A204.1 (cell line): ENCODE data around the gene RPS27L.

Experiments used
- FAIRE-seq: peaks from 2 replicates; lab custom pipeline; 2012; peaks lifted over from hg19 to GRCh38; lab: Jason Lieb, UNC

Gene RPS27L

DNA sequence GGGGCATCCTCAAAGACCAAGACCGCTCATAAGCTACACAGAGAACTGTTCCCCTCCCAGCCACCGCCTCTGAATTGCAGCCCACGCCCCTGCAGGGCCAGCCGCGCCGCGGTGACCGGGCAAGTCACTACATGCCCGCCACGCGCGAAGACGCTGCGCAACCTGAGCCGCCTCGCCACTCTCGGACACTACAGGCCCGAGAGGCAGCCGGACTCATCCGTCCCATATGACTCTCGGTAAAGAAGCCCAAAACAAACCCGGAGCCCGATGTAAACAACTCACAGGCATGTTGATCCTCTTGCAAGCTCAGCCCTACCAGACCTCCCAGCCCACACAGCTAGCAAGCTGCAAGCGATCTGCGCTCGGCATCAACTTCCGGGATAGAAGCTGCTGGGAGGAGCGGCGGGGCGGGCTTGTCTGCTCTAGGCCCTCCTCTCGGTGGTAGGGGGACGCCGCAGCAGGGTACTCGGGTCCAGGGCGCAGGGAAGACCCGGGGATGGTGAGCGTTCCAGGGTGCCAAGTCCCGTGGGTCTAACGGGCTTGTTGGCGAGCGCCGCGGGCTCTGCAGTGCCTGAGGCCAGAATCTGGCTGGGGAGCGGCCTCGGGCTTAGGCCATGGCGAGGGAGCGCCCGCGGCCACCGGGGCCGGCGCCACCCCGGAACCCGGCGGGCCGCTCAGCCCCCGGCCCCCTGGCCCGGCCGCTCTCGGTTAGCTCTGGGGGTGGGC, at the start of gene RPS27L:
TSS of gene RPS27L (minus strand) at position 360 of the 726 bp plus-strand sequence. CDS start at position 288, 72 bp downstream.
- FAIRE-seq: no peak

DNA sequence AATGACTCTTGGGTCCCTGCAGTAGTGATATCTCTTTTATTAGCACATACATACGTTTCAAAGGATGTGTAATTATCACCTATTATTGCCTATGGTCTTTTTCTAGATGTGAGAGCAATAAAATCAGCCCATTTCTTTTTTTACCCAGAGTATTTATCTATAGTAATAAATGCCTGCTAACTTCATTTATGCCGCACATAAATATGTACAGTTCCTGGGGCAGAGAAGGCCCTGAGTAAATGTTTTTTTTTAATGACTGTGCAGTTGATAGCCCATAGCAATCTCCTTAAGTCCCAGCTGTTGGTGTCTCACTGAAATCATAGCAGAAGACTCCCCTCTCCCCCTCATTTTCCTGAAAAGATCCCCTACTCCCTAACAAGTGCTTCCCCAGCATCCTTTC, 48.8 kb upstream of the RPS27L start:
- no peak for FAIRE-seq

DNA sequence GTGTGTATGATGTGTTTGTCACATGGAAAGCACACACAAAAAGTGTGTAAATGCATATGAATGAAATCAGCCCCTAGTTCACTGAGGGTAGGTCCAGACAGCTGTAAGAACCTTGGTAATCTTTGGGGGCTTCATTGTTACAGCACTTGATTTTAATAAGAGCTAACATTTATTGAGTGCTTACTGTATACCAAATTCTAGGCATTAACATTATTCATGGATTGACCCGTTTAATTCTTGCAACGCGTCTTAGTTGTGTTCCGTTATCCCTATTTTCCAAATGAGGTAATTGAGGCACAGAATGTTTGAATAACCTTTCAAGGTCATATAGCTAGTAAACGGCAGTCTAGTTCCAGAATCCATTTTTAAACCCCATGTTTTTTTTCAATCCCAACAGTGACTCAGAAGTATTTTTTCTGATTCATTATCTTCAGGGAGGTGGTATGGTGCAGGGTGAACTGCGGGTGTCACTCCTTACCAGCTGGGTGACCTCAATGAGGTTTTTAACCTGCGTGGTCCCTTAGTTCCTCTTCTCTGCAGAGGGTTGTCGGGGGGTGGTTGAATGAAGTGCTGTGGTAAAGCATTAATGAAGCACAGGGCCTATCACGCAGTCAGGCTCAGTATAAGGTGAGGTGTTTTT, 46.3 kb upstream of the RPS27L start:
- FAIRE-seq: no peak

DNA sequence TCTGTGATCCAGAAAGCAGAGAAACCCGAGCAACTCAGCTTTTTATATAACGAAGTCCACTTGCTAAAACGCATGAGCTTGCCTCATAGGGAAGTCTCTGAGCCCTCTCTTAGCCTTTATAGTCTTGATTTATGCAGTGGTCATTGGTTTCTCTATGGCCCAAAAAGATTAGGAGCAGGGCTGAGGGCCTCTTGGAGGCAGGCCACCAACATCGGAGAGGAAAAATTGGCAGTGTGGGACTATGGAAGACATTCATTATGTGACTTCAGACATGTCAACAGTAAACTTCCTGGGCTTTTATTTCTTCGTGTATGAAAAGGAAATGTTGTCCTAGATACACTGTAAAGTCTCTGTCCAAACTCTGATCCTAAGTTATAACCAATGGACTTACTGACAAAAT, 45.6 kb upstream of the RPS27L start:
- no peak for FAIRE-seq

DNA sequence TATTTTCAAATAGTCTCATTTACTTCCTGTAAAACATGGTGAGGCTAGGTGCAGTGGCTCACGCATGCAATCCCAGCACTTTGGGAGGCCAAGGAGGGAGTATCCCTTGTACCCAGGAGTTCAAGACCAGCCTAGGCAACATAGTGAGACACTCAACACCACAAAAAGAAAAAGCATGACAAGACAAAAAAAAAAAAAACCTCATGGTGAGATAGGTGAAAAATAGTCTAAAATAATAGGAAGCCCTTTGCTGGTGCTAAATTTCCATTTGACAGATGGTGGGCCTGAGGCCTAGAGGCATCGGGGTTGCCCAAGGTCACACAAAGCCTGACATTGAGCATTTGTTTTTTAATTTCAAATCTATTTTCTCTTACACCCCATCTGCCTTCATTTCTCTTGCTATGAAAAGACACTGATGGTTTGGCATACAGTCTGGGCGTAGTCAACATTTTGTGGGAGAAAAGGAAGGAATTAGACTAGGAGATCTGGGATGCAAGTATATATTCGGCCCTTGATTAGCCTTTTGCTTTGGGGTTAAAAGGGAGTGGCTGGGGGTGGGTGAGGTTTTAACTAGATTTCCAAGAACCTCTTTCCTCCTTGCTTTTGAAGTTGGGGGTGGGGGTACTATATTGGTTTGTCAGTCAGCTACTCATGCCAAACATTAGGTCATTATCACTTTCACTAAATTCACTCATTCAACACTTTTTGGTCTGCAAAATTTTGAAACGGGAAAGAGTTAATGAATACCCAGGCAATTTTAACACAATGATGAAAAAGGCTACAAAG, 43.4 kb upstream of the RPS27L start:
- FAIRE-seq: no peak

DNA sequence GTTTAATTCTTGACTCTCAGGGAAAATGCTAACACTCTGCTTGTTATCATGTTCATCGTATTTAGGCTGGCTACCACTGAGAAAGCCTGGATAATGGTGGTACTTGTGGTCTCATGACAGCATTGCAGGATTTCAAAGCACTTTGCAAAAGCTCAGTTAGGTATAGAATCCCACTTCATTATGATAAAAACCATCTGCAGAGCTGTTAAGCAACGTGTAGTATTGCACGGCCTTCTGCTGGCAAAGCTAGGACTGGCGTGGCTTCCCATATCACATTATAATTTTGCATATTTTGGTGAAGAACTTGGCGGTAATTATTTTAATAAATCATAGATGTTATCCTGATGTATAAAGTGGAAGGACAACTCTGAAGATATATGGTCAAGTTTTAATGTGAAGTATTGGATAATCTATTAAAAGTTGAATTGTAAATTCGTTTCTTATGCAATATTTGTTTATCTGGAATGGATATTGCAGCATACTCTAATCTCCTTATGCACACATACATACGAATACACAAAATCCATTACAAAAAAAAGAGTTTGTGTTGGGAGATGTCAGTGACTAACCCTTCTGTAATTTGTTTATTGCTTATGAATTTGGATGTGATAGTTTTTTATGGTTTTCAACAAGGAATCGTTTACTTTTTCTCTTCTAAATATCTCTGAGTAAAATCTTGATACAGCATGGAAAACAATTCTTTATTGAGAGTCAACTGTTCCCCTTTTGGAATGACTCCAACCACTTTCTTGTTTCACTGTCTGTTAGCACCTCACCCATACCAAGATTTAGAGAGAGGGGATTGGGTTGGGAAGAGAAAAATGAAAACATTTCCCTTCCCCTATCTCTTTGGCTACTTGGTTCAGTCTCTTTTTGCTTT, 41.3 kb upstream of the RPS27L start:
- no peak for FAIRE-seq

DNA sequence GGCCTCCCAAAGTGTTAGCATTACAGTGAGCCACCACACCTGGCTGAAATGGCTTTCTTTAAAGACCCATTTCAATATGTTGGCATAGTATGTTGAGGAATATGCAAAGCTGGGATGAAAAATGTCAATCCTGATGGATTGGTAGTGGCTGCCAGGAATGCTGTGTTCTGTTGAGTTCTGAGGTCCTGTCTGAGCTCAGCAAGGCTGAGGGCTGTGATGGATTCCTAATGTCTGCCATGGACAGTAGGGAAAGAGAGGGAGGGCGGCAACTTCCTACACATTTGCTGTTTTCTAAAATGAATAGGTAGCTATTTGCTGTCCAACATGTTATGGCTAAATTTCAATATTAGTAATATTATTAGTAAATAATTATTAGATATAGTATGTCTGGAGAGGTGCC, 40.3 kb upstream of the RPS27L start:
- FAIRE-seq: no peak

DNA sequence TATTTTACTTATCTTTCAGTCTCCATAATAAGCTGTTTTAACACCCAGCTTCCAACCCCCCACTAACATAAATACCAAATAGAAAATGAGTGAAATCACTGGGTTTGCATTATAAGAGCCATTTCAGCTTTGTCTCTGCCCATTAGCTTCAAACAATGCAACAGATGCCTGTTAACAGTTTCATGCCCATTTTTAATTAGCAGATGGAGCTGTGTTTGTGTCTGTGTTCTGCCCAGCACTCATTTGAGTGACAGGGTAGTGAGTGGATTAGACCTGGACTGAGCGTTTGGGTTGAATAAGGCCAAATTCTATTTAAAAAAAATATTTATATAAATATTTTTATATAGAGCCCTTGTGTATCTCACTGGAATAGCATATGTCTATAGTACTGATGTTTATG, 39.6 kb upstream of the RPS27L start:
- no peak for FAIRE-seq

DNA sequence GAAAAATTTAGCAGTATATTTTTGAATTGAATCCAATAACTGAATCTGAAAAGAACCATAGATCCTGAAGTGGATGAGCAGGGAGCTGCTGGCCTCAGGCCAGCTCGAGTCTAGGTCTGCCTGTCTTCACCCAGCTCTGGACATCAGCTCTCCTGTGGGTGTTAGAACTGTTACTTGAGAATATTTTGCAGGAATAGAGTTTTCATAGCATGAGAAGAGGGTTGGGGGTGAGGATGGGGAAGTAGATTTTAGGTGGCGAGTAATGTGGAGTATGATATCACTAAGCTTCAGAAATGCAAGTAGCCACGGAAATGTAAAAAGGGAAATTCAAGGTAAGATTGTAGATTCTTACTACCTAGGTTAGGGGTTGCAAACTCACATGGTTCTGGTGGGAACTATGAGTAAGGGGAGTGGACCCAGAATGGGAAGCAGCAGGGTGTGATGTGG, 38.3 kb upstream of the RPS27L start:
- FAIRE-seq: no peak

DNA sequence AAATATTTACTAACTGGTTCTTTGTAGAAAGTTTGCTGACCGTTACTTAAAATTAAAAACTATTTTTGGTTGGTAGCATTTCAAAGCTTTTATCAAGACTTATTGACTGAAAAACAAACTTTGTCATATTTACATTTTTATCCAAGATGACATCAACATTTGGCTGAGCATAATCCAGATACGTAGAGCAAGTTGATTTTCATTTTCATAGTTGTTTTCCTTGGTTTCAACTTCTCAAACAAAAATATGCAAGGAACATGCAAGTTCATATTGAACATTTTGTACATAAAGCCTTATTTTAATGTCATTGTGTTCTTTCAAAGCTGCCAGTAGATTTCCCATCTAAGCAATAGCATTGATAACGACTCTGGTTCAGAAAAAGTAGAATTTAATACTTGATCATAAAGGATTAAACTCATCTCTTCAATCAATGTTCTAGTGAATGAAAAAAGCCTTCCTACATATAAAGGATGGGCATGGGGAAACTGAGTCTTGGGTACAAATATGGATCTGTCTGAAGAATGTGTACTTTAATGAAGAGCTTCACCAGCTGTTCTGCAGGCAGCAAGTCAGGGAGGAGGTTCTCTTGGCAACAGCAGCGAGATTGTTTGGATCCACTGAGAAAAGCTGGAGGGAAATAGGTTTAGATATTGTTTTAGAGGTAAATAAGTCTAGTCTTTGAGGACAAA, 37.7 kb upstream of the RPS27L start:
- no peak for FAIRE-seq

DNA sequence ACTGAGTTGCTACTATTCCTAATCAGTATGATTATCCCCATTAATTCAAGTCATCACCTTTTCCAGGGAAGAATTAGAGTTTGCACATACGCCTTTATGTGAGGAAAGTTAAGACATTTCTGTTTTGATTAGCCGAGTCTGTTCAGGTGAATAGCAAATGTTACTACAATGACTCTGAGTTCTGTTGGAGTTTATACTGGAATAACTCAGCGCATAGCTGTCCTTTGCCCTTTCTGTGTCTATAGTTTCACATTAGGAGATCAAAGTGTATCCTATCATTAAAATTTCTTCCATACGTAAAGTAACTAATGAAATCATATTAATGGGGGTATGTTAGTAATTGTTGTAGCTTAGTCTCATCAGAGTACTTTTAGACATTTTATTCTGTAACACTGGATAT, 37.0 kb upstream of the RPS27L start:
- FAIRE-seq: no peak

DNA sequence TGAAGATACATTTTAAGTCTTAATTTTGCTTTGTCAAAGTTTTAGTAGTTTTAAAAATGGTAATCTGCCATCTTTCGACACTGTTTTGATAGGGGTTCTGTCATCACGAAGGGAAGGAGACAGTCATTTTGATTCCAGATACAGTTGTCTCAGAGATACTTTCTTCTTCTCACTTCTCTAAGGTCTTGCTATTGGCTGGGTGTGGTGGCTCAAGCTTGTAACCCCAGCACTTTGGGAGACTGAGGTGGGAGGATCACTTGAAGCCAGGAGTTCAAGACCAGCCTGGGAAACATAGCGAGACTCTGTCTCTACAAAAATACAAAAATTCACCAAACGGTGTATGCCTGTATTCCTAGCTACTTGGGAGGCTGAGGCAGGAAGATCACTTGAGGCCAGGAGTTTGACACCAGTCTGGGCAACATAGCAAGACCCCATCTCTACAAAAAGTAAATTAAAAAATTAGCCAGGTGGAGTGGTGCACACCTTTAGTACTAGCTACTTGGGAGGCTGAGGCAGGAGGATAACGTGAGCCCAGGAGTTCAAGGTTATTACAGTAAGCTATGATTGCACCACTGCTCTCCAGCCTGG, 35.4 kb upstream of the RPS27L start:
- FAIRE-seq: no peak

DNA sequence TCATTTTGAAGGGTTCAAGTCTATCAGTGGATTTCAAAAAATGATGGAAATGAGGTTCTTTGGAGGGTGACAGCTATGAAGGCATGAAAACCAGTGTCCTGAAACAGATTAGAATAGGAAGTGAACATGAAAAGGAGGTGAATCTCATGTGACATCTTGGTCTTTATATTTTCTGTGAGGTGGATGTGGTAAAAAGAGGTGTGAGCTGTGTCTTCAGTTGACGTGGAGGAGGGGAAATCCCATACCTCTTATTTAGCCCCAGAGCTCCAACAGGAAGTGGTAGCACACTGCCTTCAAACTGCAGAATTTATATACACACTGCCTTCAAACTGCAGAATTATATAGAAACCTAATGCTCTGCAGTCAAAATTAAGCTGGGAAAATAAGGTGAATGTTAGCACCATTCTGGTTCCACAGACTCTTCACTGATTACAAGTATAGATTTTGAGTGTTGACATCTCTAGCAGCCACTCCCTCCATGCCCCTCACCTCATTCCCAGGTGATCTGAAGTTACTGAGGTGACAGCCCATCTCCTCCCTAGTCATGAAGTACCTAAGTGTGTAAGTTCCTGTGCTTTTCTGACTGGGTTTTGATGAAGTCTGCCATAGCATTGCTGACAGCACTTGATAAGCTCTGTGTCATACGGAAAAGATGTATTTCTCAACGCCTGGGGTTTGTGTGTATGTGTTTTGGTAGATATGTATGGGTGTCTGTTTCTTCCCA, 34.8 kb upstream of the RPS27L start:
- no peak for FAIRE-seq

DNA sequence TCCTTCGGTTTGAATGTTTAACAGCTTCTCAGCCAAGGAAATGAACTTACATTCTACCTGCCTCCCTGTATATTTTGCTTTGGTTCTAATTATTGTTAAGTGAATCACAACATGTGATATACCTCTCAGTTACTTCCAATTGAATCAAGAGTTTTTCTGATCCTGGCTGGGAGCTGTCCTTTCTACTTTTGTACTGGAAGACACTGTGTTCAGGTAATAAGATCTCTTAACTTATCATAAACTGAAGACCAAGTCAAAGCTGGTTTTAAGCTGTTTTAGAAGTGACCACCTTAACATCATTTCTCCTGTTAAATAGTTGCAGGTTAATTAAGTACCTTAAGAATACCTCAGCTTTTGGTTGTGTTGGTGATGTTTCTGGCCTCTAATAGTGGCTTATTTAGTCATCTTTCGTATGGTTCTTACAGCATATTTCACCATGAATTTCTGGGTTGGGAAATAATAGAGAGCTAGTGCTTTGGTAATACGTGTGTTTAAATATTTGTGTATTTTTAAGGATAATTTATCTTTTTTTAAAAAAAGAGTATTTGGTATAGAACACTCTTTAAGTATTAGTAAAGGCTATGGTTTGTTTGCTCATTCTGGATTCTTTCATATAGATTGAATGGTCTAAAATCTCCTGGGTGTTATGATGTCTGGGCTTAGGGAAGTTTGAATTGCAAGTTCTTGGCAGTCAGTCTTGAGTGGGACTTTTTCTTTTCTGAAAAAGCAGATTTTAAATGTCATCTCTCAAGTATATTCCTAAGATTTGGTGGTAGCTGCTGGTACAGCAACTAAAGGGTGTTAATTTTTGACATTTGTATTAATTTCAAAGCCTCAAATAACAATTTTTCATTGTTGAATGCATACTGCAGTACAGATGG, 33.7 kb upstream of the RPS27L start:
- FAIRE-seq: no peak

DNA sequence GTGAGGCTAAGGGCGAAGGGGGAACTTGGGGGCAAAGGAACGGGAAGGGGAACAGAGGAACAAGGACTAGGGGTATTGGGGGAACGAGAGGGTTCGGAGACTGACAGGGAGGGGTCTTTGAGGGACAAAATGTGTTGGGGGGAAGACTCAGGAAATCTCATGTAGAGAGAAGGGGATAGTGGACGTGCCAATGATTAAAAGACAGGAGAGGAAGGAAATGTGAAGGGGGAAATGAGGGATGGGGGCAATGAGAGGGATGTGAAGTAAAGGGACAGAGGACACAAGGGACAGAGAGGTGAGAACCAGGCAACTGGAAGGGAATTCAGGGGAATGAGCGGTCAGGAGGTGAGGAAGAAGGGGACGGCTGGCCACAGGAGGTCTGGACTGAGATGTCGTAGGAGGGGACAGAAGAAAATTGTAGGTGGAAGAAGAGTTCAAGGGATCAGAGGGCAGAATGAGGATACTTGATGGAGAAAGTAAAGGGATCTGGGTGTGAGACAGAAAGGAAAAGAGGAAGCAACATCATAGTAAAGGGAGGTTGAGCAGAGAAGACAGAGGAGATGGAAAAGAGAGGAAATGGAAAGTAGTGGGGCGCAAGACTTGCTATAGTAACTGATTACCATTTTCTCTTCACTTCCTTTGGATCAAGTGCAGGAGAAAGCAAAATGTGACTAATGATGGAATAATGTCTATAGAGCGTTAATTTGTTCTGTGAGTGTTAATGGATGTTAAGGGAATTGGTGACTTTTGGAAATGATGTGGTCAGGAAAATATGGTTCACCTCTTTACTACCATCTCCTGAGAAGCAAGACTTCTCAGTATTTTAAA, 32.9 kb upstream of the RPS27L start:
- FAIRE-seq: no peak

DNA sequence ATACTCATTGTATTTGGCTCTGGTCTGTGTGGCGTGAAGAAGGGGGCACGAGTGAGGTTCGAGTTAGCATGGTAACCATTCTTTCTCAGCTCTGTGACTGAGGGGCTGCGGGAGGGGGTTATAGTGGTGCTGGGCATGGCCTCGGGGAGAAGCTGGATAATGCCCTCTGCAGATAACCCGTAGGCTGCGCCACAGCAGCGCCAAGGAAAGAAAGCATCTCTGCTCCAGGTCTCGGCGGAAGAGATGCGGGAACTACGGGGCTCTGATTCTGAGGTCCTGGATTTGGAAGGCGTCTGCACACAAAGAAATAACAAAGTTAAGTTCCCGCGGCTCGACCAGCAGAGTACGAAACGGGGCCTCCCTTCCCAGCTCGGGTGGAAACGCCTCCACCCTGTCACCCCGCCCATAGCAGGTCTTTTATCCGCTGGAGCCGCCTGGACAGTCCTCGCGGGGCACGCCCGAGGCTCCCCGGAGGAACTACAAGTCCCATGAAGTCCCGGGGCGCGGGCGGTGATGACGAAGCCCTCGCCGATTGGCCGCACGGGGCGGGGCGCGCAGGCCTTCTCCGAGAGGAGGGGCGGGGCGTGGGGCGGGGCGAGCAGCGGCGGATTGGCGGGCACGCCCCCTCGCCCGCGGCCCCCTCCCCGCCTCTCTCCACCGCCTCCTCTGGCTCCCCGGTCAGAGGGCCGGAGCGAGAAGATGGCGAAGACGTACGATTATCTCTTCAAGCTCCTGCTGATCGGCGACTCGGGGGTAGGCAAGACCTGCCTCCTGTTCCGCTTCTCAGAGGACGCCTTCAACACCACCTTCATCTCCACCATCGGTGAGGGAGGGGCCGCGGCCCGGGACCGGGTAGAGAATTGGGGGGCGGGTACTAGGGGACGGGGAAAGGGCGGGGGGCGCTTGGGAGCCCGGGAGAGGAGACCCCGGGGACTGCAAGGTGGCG, 31.9 kb upstream of the RPS27L start, which contains the start of gene RAB8B:
TSS of gene RAB8B (plus strand) at position 681 of the 946 bp plus-strand sequence. CDS start at position 700, 19 bp downstream.
- no peak for FAIRE-seq

DNA sequence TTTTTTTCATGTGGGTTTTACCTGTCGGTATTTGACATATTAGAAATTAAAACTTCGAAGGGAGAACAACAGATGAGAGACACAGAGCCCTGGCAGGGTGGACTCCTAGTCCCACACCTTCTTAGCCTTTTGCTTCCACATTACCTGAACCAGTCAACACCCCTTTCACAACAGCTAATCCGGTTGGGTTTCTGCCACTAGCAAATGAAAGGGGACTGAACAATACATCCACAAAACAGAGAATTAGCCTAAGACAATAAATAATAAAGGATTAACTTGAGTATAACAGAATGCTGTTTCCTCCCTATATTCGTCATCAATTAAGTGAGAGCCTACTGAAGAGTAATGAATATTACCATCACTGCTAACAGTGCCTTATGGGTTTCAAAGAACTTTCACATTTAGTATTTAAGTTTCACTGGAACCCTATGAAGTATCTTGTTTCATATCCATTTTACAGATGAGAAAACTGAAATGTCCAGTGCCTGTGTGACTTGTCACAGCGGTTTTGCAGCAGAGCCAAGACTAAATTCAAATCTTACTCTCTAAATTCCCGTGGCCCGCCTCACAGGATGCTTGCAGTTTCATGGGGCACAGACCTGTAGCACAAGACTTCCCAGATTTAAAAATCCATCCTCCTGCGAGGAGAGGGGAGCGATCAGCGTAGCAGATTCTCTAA, 31.1 kb upstream of the RPS27L start:
- no peak for FAIRE-seq
